GM20431 (cell line): ENCODE data around the gene NFAM1.

Experiments used
- in situ Hi-C: fragments of 300-500 bp; cut with MseI, MboI; formaldehyde crosslinking; loops from one replicate; pipeline ENCODE4 v1.15.0; 2020; ENCODE audit warnings: low sequenced_read_pairs; ENCODE audit not compliant: unreplicated experiment

Gene NFAM1

DNA sequence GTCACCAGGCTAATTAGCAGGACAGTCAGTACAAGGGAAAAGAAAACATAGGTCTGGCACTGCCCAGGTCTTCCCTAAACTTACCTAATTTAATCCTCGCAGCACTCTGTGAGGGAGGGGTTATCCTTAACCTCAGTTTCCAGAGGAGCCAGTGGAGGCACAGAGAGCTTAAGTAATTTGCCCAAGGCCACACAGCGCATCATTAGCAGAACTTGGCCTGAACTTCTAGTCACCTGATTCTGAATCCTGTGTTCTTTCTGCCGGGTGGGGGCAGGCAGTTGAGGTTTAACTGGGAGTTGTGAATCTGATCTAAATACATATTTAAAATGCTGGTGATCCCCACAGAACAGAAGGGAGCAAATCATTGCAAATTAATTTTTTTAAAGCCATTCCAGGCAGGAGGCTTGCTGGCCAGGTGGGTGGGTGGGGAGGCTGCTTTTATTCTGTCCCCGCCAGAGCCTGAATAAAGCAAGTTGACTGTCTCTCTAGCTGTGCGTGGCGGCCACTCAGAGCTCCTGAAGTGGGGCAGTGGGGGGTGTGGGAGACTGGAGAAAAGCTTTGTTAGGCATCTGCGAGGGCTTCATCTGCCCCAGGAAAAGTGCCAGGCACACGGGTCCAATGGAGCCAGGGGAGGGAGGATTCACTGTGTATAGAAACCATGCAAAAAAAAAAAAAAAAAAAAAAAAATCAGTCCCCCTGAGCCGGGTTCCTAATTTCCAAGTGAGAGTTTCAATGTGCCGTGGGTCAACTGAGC lies 66.1 kb downstream of the NFAM1 start:
- in situ Hi-C loops = no loop called here

DNA sequence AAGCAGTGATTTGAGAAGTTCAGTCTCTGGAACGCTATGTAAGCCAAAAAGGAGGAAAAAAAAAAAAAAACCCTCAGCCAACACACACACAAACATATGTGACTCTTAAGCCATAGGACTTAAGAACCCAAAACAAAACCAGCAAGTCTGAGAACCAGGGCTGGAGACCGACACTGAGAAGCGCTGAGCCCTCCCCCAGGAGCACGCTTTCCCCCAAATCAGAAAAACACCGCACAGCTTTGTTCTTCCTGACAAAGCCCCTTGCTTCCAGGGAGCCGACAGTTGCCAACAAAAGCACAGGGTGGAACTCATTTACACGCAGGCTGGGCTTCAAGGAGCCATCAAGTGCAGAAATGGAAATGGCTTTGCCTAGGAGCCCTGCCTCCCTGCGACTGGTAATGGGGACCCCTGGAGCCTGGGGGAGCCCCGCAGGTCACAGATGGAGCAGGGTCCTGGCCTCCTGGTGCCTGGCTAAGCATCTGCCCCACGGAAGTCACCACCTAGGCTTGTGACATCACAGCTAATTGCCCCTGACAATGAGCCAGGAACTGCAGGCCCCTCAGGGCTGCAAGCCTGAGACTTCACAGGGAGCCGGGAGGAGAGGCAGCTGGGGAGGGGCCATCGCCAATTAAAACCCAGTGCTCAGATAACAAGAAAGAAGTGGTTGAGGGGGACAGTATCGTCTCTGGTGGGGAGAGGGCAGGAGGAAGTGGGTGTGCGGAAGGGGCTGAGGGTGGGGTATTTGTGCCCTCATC lies 66.9 kb downstream of the NFAM1 start:
- in situ Hi-C loops = no loop called here

DNA sequence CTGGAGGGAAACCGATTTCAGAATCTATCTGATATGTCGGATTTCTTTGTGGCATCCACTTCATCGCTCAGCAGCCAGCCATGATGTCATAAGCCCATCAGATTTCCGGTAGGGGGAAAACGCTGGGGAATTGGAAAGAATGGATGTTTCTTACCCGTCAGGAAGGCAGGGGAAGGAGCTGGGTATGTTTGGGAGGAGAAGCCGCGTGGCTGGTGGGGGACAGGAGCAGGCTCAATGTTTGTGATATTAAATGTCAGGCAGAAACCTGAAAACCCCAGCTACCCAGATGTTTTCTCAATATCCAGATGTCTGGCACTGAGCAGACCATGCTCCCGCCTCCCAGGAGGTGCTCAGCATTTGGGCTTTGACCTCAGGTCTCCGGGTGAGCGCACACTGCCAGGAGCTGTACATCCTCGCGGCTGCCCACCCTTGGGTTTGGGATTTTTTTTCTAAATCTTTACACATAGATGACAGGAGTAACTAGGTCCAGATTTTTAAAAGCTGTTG lies 67.5 kb downstream of the NFAM1 start:
- in situ Hi-C loops = no loop called here

DNA sequence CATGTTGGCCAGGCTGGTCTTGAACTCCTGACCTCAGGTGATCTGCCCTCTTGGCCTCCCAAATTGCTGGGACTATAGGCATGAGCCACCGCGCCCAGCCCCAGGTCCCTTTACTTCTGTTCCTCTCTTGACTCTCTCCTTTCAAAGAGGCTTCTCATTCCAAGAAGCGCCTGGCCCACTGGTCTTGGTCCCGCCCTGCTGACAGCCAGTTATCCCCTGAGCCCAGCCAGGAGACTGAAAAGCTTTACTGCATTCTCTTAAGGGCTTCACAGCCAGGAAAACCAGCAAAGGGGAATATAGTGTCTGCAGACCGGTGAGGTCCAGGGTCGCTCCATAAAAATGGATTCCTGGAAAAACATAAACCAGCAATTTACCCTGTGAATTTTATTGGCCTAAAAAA lies 68.3 kb downstream of the NFAM1 start:
- in situ Hi-C loops = no loop called here

DNA sequence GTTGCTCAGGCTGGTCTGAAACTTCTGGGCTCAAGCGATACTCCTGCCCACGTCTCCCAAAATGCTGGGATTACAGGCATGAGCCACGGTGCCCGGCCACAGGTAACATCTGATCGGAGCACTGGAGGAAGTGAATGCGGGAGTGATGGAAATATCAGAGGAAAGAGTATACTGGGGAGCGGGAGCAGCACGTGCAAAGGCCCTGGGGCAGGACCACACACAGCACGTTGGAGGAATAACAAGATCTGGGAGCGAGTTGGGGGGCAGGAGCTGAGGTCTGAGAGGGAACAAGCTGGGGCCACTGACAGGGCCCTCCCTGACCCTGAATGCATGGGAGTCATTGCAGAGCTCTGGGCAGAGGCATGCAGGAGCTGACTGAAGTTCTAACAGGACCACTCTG lies 70.7 kb downstream of the NFAM1 start:
- in situ Hi-C loops = no loop called here

DNA sequence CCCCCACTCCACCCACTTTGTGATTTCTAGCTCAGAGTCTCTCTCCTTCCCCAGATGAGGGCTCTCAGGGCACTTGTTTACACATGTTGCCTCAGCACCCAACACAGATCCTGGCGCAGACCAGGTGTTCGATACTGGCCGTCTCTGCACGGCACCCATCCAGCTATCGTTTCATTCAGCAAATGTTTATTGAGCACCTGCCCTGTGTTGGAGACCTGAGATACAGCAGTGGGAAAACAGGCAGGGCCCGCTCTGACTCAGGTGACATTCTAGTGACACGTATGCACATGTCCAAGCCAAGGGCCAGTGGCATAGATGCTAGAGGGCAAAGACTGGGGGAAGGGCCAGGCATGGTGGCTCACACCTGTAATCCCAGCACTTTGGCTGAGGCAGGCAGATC lies 71.9 kb downstream of the NFAM1 start:
- in situ Hi-C loops = no loop called here

DNA sequence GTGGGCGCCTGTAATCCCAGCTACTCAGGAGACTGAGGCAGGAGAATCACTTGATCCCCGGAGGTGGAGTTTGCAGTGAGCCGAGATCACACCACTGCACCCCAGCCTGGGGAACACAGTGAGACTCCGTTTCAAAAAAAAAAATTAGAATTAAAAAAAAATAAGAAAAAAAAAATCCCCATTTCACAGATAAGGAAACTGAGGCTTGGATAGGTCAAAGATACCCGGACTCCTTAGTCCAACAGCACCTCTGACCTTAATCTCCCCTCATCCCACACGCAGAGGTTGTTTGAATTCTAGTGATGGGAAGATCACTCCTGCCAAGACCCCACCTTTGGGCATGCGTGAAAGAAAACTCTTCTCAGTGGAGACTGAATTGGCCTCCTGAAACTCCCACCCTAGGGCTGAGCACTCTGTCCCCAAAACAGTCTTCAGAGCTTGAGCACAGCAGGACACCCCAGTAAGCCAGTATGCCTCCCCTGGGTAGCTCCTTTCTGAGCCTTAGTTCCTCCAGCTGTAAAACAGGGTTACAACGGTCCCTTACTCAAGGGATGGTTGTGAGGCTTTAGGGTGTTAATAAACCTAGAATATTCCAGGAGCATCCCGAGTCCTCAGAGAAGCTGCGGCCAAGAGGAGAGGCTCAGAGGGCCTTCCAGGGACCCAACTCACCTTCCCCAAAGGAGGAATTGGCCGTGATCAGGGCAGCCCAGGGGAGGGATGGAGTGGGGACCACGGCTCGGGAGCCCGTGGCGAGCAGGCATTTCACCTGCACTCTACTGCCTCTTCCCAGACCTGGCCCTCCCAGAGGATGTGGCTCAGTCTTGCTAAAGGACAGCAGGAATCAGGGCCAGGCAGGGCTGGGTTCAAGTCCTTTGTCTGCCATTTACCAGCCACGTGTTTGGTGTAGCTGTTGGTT lies 73.3 kb downstream of the NFAM1 start:
- in situ Hi-C loops = no loop called here

DNA sequence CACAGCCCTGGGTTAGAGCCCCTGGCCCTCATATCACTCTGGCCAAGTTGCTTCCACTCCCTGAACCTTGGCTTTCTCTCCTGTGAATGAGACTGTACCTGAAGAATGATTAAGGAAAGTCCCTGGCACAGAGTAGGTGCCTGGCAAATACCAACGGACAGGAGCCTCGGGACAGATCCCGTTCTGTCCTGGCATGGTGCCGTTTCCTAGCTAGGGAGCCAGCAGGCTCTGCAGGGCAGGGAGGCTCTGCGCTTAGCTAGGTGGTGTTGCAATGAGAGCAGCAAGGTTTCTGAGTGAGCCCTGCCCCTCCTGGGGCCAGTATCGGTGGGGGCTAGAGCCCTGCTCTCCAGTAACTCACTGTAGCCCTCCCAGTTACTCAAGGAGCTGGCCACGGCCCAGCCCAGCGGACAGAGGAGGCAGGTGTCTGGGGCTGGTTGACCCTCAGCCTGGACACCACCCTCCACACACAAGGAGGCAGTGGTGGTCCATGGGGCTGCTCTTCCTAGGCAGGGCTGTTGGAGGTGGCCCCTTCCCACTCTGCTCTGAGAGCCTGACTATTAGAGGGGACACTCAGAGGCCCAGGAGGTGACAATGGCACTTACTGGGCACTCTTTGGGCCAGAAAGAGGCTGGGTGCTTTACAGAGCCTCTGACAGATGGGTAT lies 74.4 kb downstream of the NFAM1 start:
- in situ Hi-C loops = no loop called here

DNA sequence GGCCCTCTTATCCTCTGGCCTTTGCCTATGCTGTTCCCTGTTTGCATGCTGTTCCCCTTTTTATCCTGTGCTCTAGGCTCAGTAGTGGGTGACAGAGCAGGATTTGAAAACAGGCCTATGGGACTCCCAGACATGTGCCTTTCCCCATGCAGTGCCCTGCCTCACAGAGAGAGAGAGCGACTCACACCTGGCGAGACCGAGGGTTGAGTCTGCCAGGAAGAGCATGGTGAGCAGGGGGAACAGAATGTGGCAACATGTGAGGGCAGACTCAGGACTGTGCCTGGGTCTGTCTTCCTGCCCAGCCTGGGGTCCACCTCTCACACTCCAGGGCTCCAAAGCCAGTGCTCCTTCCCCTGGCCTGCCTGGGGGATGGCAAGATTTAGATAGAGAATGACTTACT lies 75.0 kb downstream of the NFAM1 start:
- in situ Hi-C loops = no loop called here

DNA sequence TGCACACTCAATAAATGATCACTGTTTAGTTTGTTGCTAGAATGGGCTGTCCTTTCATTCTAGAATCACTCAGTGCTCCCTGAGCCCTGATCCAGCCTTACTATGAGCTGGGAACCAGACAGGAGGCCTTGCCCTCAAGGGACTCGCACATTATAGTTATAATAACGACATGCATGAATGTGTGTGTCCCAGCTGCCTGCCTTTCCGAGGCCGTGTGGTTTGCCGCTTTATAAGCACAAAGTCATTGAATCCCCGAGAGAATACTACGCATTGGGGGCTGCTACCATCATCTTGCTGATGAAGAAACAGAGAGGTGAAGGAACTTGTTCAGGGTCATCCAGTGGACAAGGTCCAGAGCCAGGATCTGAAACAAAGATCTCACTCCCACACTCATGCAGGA lies 75.7 kb downstream of the NFAM1 start:
- in situ Hi-C loops = no loop called here

DNA sequence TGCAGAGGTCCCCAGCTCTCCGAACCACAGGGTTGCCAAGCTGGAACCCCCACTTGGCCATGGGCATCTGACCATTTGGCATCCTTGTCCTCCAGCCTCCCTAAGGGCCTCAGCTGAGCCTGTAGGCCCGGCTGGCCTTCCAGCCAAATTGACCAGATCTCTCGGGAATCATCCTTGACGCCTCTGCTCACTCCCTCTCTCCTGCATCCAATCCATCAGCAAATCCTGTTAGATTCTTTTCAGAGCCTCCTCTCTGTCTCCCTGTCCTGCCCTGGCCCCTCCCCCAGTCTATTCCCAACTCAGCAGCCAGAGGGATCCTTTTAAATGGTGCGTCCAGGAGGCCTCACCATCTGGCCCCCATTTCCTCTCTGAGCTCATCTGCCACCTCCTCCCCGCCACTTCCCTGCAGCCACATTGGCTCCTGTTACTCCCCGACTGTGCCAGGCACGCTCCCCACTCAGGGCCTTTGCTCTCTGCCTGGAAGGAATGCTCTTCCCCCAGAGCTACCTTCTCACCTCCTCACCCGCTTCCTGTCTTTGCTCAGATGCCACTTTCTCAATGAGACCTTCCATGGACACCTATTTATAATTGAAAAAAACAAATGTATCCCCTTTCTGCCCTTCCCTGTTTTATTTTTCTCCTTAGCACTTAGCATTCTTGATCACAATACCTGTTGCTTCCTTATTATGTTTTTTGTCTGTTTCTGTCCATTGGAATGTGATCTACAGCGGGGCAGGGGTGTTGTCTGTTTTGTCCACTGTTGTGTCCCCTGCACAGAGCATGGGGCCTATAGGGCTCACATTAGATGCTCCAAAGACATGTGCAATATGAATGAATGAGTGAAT lies 78.1 kb downstream of the NFAM1 start:
- in situ Hi-C loops = no loop called here

DNA sequence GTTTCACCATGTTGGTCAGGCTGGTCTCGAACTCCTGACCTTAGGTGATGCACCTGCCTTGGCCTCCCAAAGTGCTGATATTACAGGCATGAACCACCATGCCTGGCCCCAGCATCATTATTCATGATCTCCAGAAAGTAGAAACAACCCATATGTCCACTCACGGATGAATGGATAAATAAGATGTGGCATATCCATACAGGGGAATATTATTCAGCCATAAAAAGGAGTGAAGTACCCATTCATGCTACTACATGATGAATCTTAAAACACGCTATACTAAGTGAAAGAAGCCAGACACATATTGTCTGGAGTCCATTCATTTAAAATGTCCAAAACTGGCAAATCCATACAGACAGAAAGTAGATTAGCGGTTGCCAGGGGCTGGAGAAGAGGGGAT lies 81.8 kb downstream of the NFAM1 start:
- in situ Hi-C loops = no loop called here

DNA sequence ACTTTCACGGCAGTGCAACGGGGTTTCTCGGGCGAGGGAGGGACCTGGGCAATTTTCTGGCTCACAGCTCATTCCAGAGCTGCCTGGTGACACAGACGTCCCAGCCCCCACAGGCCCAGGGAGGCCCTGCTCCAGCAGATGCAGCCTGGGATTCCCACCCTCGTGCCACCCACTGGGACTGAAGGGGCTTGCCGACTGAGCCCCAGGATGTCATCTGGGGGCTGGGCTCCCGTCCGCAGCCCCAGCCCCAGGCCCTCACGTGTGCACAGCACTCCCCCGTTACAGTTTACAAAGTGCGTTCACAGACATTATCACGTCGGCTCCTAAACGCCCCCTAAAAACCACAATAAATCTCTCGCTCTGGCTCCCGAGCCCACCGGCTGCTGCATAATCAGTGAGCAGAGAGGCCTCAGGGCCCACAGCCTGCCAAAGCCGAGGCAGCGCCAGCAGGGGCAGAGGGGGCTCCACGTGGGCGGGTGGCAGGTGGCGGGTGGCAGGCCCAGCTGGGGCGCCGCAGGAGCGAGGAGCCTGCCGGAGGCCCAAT lies 84.8 kb downstream of the NFAM1 start:
- in situ Hi-C loops = no loop called here

DNA sequence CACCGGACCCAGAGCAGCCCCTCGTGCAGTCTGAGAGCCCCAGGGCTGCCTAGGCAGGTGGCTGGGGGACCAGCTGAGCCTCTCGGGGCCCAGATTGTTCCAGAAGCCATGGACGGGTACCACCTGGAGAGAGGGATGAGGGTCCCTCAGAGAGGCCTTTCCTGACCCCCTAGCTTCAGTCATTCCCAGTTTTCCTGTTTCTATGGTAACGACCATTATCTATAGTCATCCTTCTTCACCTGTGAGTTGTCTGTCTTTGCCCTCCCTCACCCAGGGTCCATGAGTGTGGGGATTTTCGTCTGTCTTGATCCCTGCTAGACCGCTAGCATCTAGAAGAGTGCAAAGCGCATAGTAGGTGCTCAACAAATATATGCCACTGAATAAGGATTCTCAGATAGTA lies 85.5 kb downstream of the NFAM1 start:
- in situ Hi-C loops = no loop called here

DNA sequence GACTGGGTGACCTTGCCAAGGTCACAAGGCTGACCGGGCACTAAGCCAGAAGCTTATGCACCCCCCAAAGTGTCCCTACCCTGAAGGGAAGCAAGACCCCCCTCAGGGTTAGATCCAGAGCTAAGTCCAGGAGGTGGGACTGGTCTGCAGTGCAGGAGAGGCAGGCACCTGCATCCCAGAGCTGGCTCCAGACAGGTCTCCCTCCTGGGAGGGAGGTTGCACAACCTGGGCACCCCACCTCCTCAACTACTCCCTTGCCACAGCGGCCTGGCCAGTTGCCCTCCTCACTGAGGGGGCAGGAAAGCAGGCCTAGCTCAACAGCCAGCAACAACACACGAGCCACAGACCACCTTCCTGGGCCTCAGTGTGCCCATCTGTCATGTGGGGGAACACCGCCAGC lies 86.7 kb downstream of the NFAM1 start:
- in situ Hi-C loops = no loop called here

DNA sequence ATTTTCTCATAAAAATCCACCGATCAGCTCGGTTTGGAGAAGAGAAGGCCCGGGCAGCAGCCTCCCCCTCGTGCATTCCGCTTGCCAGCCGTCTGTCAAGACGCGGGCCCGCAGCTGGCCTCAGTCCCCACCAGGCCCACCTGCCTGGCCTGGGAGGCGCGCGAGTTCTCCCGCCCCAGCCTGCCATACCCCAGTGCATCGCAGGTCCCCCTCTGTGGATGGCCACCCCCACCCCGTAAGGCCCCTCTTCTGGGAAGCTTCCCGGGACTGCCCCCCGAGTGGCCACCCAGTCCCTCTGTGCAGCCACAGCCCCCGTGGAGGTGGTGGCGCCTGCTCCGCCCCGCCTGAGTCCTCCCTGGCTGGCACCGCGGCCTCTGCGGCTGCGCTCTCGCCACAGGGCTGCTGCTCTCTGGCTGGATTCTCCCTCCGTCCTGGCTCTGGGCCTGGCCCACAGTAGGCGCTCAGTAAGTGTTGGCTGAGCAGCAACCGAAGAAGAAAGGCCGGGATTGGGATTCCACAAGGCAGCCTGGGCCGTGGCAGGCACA lies 87.8 kb downstream of the NFAM1 start:
- in situ Hi-C loops = no loop called here

DNA sequence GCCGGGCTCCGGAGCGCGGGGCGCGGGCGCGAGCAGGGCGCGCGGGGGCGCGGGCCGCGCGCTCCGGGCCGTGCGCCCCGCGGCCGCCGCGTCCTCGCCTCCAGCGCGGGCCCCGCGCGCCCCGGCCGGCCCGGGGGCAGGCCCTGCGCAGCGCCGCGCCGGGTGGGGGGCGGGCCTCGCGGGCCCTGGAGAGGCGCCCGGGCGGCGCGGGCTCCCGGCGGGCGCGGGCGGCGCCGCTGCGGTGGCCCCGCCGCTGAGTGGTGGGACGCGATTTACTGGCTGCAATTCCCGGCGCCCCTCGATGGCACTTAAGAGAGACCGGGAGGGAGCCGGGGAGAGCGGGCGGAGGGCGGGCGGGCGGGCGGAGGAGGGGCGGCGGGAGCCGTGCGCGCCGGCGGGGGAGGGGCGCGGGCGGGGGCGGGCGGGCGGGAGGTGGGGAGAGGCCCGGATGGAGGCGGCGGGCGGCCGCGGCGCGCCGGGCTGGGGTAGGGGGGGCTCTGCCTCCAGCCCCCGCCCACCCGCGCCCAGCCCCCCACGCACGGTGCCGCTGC lies 88.6 kb downstream of the NFAM1 start:
- in situ Hi-C loops = no loop called here

DNA sequence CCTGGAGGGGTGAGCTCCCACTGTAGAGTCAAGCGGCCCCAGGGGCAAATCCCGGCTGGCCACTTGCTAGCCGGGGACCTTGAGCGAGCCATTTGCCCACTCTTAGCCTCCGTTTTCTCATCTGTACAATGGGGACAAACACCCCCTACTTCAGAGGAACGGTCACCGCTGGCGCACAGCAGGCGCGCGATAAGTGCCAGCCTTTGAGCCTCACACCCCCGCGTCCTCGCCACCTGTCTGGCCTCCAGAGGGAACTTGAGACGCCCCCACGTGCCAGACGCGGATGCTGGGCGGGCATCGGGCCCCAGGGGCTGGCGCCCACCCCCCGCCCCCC lies 89.1 kb downstream of the NFAM1 start:
- in situ Hi-C loops = no loop called here
